Thyroid gland (tissue), 4 donors: ENCODE measurements around the gene DOCK1.

Source experiments
- POLR2A ChIP-seq, 2 donors: fragments of 450-650 bp; IDR thresholded peaks; one replicate each; pipeline ENCODE4 v1.6.1; 2017; ENCODE audit warnings: antibody characterized with exemption in 2 of 2, mild to moderate bottlenecking in 2 of 2, moderate library complexity in 1 of 2
- TF ChIP-seq, protein P1 (sequence below), 6 experiments: fragments of 200-600 bp in 3 of 6; fragments of 450-650 bp in 3 of 6; sonication (generic) in 3 of 6; IDR thresholded peaks; one replicate each; pipeline ENCODE4 v1.5.1; 2016 to 2019; ENCODE audit warnings: antibody characterized with exemption in 6 of 6, mild to moderate bottlenecking in 2 of 6, inconsistent platforms in 1 of 6, moderate library complexity in 1 of 6

- TF ChIP-seq, protein P1, sequence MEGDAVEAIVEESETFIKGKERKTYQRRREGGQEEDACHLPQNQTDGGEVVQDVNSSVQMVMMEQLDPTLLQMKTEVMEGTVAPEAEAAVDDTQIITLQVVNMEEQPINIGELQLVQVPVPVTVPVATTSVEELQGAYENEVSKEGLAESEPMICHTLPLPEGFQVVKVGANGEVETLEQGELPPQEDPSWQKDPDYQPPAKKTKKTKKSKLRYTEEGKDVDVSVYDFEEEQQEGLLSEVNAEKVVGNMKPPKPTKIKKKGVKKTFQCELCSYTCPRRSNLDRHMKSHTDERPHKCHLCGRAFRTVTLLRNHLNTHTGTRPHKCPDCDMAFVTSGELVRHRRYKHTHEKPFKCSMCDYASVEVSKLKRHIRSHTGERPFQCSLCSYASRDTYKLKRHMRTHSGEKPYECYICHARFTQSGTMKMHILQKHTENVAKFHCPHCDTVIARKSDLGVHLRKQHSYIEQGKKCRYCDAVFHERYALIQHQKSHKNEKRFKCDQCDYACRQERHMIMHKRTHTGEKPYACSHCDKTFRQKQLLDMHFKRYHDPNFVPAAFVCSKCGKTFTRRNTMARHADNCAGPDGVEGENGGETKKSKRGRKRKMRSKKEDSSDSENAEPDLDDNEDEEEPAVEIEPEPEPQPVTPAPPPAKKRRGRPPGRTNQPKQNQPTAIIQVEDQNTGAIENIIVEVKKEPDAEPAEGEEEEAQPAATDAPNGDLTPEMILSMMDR (IDR thresholded peaks at IDR 0.05): no peak
- TF ChIP-seq POLR2A (IDR thresholded peaks at IDR 0.05): no peak
Observed at GRCh38 chr10:127015373-127015772, 110.1 kb downstream of the DOCK1 start.
